Measurements from ENCODE around the gene WHAMM. TPM values are rescaled to one million over a fixed set of nuclear protein-coding genes. Genes with fewer than 3 reads are reported as not detected.
"Not testable (repeated sequence)": the region's sequence is repeated elsewhere in the genome, so short reads cannot be mapped to it uniquely, and the experiment has no call there.

The WHAMM gene
- polyA plus RNA-seq (ENCODE audit: insufficient read length) = 10.8 TPM

GRCh38 chr15:82809308-82810060 lies at the start of gene WHAMM:
Gene WHAMM (plus strand): TSS chr15:82809628. CDS start chr15:82809727, 99 bp downstream.
- DNase-seq = peak; percentile 98

- no peak for DNase-seq
Observed at GRCh38 chr15:82763361-82764116, 45.9 kb upstream of the WHAMM start.

GRCh38 chr15:82764117-82764490 lies 45.3 kb upstream of the WHAMM start:
- no peak for DNase-seq

- DNase-seq = no peak
Observed at GRCh38 chr15:82764740-82765139, 44.7 kb upstream of the WHAMM start.

- not testable (repeated sequence) for DNase-seq
Observed at GRCh38 chr15:82766201-82766600, 43.2 kb upstream of the WHAMM start.

GRCh38 chr15:82767163-82767829 lies 42.1 kb upstream of the WHAMM start:
- no peak for DNase-seq

GRCh38 chr15:82768414-82769054 lies 40.9 kb upstream of the WHAMM start:
- DNase-seq = no peak

- no peak for DNase-seq
Observed at GRCh38 chr15:82771789-82772607, 37.4 kb upstream of the WHAMM start.

GRCh38 chr15:82774496-82774895 lies 34.9 kb upstream of the WHAMM start:
- no peak for DNase-seq

GRCh38 chr15:82778755-82779154 lies 30.7 kb upstream of the WHAMM start:
- DNase-seq = no peak

- no peak for DNase-seq
Observed at GRCh38 chr15:82781349-82781748, 28.1 kb upstream of the WHAMM start.

- DNase-seq = no peak
Observed at GRCh38 chr15:82788496-82788895, 20.9 kb upstream of the WHAMM start.

- no peak for DNase-seq
Observed at GRCh38 chr15:82789491-82789890, 19.9 kb upstream of the WHAMM start.

GRCh38 chr15:82790321-82790720 lies 19.1 kb upstream of the WHAMM start:
- DNase-seq = no peak

- DNase-seq = no peak
Observed at GRCh38 chr15:82792068-82792467, 17.4 kb upstream of the WHAMM start.

- DNase-seq = no peak
Observed at GRCh38 chr15:82793737-82794136, 15.7 kb upstream of the WHAMM start.

- no peak for DNase-seq
Observed at GRCh38 chr15:82798104-82798503, 11.3 kb upstream of the WHAMM start.

- no peak for DNase-seq
Observed at GRCh38 chr15:82798531-82799166, 10.8 kb upstream of the WHAMM start.

- no peak for DNase-seq
Observed at GRCh38 chr15:82799183-82799841, 10.1 kb upstream of the WHAMM start.

GRCh38 chr15:82802497-82802896 lies 6.9 kb upstream of the WHAMM start:
- DNase-seq = no peak
